SK-N-MC (cell line): ENCODE data around the gene OAS1.

Source experiments
- EZH2 ChIP-seq: fragments of 200-600 bp; sonication (generic); IDR thresholded peaks from one replicate; pipeline ENCODE4 v1.6.1; 2017; ENCODE audit warnings: antibody characterized with exemption
- POLR2AphosphoS5 ChIP-seq: IDR thresholded peaks from 2 replicates; pipeline ENCODE4 v1.6.1; 2012; ENCODE audit warnings: mild to moderate bottlenecking, low read depth, low read length, borderline replicate concordance

- TF ChIP-seq EZH2 (no peak), POLR2AphosphoS5 (no peak)
Measured at GRCh38 chr12:112892856-112893255, 13.9 kb upstream of the OAS1 start.
